Spleen (tissue), 11 donors: ENCODE data around the gene COL5A1. TPM values are rescaled to one million over a fixed set of nuclear protein-coding genes. Genes with fewer than 3 reads are reported as not detected.

Source experiments
- DNase-seq: peaks from one replicate; pipeline ENCODE4 v3.0.0-alpha.2; 2020
- H3K27ac ChIP-seq, 8 donors: fragments of 200-600 bp; sonication (generic) in 7 of 8; 1 replicate in 4 of 8; 2 replicates in 4 of 8; pipeline versions ENCODE4 v1.5.0 to v1.8.0; 2016 to 2021; ENCODE audit warnings: inconsistent platforms in 4 of 8, mild to moderate bottlenecking in 4 of 8, moderate library complexity in 1 of 8
- H3K27me3 ChIP-seq, 7 donors: fragments of 200-600 bp; sonication (generic) in 6 of 7; replicated peaks in 1 of 7; 1 replicate in 4 of 7; 2 replicates in 3 of 7; pipeline versions ENCODE4 v1.5.0 to v1.8.0; 2016 to 2021; ENCODE audit warnings: inconsistent platforms in 3 of 7, mild to moderate bottlenecking in 1 of 7
- H3K36me3 ChIP-seq, 6 donors: fragments of 200-600 bp; sonication (generic) in 5 of 6; 1 replicate in 4 of 6; 2 replicates in 2 of 6; pipeline versions ENCODE4 v1.5.0 to v1.8.0; 2016 to 2021; ENCODE audit warnings: inconsistent platforms in 2 of 6
- H3K4me1 ChIP-seq, 6 donors: fragments of 200-600 bp; sonication (generic) in 5 of 6; 1 replicate in 3 of 6; 2 replicates in 3 of 6; pipeline versions ENCODE4 v1.5.0 to v1.8.0; 2016 to 2021; ENCODE audit warnings: inconsistent platforms in 3 of 6
- H3K4me3 ChIP-seq, 8 donors: fragments of 200-600 bp; sonication (generic) in 7 of 8; 1 replicate in 4 of 8; 2 replicates in 4 of 8; pipeline versions ENCODE4 v1.5.0 to v1.8.0; 2016 to 2021; ENCODE audit warnings: inconsistent platforms in 4 of 8, mild to moderate bottlenecking in 4 of 8, moderate library complexity in 2 of 8
- H3K9me3 ChIP-seq, 8 donors: fragments of 200-600 bp; sonication (generic) in 7 of 8; 1 replicate in 4 of 8; 2 replicates in 4 of 8; pipeline versions ENCODE4 v1.5.0 to v1.8.0; 2016 to 2021; ENCODE audit warnings: inconsistent platforms in 4 of 8
- POLR2A ChIP-seq, 3 donors: fragments of 450-650 bp; IDR thresholded peaks; one replicate each; pipeline ENCODE4 v1.5.1; 2017; ENCODE audit warnings: antibody characterized with exemption in 3 of 3, mild to moderate bottlenecking in 1 of 3
- POLR2AphosphoS5 ChIP-seq, 3 donors: sonication (generic); formaldehyde crosslinking; IDR thresholded peaks; one replicate each; pipeline ENCODE4 v1.5.1; 2017; ENCODE audit warnings: antibody characterized with exemption in 3 of 3
- WGBS, 5 donors: extraction: QIAGEN DNeasy Blood & Tissue Kit in 3 of 5; methylation state at CpG; one replicate each; pipeline versions ENCODE4 v1.1.5 to v1.1.7; 2013 to 2018; 5-methylcytosine and 5-hydroxymethylcytosine counted together
- intact Hi-C: fragments of 100-400 bp; cut with DNase I; formaldehyde crosslinking; loops from one replicate; pipeline ENCODE4 v1.15.0; 2023; ENCODE audit warnings: low total_unique reads
- polyA plus RNA-seq, 3 donors: library from polyadenylated mRNA; stranded (reverse); fragments of 200-250 nt; gene quantifications; one replicate each; pipeline ENCODE4 v1.2.1, GENCODE V29; 2013
- total RNA-seq, 7 donors: library from RNA; depleted of rRNA in 3 of 7; stranded (reverse); fragments of >200 nt in 3 of 7; fragmentation: NEBNext Ultra II Directional in 4 of 7; extraction: Animal tissue kit (Norgen Biotek cat#: 25700) in 4 of 7; gene quantifications; one replicate each; pipeline versions ENCODE4 v1.1.0 to v1.2.1, GENCODE V29; 2016 to 2021
- TF ChIP-seq, protein P1 (sequence below), 11 experiments: fragments of 200-600 bp in 7 of 11; fragments of 450-650 bp in 4 of 11; sonication (generic) in 4 of 11; IDR thresholded peaks in 8 of 11; conservative IDR thresholded peaks in 3 of 11; 1 replicate in 7 of 11; 2 replicates in 4 of 11; pipeline versions ENCODE4 v1.4.0 to v1.8.0; 2016 to 2021; ENCODE audit warnings: antibody characterized with exemption in 11 of 11, inconsistent platforms in 4 of 11, mild to moderate bottlenecking in 1 of 11
- donor health status: healthy with polysubstance abuse.
- donor health status: DM: no; HTN: no; CAD: no; lungs with moderate emphysema.
- donor health status: DM: no; HTN: no; CAD: no.
- donor health status: Bipolar disorder and iron deficiency.
- donor health status: healthy.
- donor health status: DM: no; HTN: no; CAD: no.
- donor health status: DM: yes; HTN: yes; CAD: no.

The COL5A1 gene
- total and polyA plus RNA-seq, 10 donors = 2.6 to 50.6 (median 23.7) TPM

GRCh38 chr9:134717056-134717455, 75.5 kb downstream of the COL5A1 start:
- no peak overlapping the region for H3K4me3 ChIP-seq
- no peaks in the 10 kb centered on the region for H3K4me1 ChIP-seq
- peaks cover 0 to 8% (median 0%) of the 10 kb centered on the region in 7 donors for H3K27me3 ChIP-seq
- no peaks in the 10 kb centered on the region for H3K36me3 ChIP-seq
- DNase-seq = no peak
- no peak for TF ChIP-seq POLR2A (IDR thresholded peaks at IDR 0.05)
- no peak for TF ChIP-seq POLR2AphosphoS5 (IDR thresholded peaks at IDR 0.05)
- TF ChIP-seq, protein P1, sequence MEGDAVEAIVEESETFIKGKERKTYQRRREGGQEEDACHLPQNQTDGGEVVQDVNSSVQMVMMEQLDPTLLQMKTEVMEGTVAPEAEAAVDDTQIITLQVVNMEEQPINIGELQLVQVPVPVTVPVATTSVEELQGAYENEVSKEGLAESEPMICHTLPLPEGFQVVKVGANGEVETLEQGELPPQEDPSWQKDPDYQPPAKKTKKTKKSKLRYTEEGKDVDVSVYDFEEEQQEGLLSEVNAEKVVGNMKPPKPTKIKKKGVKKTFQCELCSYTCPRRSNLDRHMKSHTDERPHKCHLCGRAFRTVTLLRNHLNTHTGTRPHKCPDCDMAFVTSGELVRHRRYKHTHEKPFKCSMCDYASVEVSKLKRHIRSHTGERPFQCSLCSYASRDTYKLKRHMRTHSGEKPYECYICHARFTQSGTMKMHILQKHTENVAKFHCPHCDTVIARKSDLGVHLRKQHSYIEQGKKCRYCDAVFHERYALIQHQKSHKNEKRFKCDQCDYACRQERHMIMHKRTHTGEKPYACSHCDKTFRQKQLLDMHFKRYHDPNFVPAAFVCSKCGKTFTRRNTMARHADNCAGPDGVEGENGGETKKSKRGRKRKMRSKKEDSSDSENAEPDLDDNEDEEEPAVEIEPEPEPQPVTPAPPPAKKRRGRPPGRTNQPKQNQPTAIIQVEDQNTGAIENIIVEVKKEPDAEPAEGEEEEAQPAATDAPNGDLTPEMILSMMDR (IDR thresholded peaks at IDR 0.05 in 8 of 11, conservative IDR thresholded peaks at IDR 0.05 in 3 of 11) = no peak
- H3K27ac ChIP-seq = no peak overlapping the region
- H3K9me3 ChIP-seq = no peaks in the 10 kb centered on the region
- WGBS, 5 donors = 86 to 89% (median 87%) methylated on average over 20 of the region's 20 CpGs
- intact Hi-C loops = no loop called here

DNA sequence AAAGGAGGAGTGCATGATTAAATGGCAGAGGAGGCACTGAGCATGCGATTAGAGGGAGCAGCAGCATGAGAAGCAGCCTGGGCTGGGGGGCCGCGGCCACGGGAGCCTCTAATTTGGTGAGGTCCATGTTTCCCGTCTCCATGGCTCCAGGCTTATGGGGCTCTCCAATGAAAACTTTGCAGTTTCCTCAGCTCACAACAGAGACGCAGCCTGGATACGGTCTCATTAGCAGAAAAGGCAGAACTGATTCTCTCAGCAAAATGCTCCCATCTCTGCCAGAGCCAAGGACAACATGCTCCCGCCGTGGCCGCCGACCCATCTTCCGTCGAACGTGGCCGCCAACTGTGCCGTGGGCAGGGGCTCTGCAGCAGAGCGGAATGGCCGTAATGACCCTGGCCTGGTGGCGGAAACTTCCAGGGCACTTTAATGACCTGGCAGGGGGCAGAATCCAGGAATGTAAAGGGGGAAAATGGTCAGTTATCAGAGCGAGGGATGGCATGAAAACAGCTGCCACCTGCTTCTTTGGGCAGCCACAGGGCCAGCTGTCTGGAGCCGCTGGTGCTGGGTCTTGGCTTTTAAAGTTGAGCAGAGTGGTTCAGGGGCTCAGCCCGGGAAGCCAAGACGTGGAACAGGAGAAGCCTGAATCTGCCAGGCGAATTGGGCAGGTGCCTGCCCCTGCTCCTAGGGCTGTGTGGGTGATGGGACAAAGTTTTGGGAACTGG, 76.5 kb downstream of the COL5A1 start:
- no peak for DNase-seq
- H3K9me3 ChIP-seq = no peaks in the 10 kb centered on the region
- intact Hi-C loops = no loop called here

GRCh38 chr9:134719331-134719730, 77.7 kb downstream of the COL5A1 start:
- intact Hi-C loops = no loop called here

More for the DNA sequence above, 76.5 kb downstream of the COL5A1 start:
- WGBS, 5 donors = 84 to 90% (median 84%) methylated on average over 24 of the region's 24 CpGs
- no peaks in the 10 kb centered on the region for H3K36me3 ChIP-seq
- H3K27ac ChIP-seq = no peak overlapping the region
- H3K27me3 ChIP-seq = peaks cover 0 to 18% (median 0%) of the 10 kb centered on the region in 7 donors
- H3K4me1 ChIP-seq = no peaks in the 10 kb centered on the region
- H3K4me3 ChIP-seq = no peak overlapping the region
- TF ChIP-seq POLR2AphosphoS5 (IDR thresholded peaks at IDR 0.05) (no peak), POLR2A (IDR thresholded peaks at IDR 0.05) (no peak)
- TF ChIP-seq, protein P1 (IDR thresholded peaks at IDR 0.05 in 8 of 11, conservative IDR thresholded peaks at IDR 0.05 in 3 of 11) = no peak

More at GRCh38 chr9:134719331-134719730, 77.7 kb downstream of the COL5A1 start:
- 84 to 96% (median 93%) methylated on average over 7 to 11 of the region's 11 CpGs for WGBS, 5 donors
- no peak overlapping the region for H3K4me3 ChIP-seq
- H3K27ac ChIP-seq = no peak overlapping the region
- H3K36me3 ChIP-seq = no peaks in the 10 kb centered on the region
- no peaks in the 10 kb centered on the region for H3K9me3 ChIP-seq
- TF ChIP-seq, protein P1 (IDR thresholded peaks at IDR 0.05 in 8 of 11, conservative IDR thresholded peaks at IDR 0.05 in 3 of 11) = no peak
- no peak for TF ChIP-seq POLR2AphosphoS5 (IDR thresholded peaks at IDR 0.05)
- TF ChIP-seq POLR2A (IDR thresholded peaks at IDR 0.05) = no peak
- peaks cover 0 to 11% (median 0%) of the 10 kb centered on the region in 6 donors for H3K4me1 ChIP-seq
- DNase-seq = no peak
- H3K27me3 ChIP-seq = peaks cover 0 to 30% (median 0%) of the 10 kb centered on the region in 7 donors
